HEK293T (cell line): ENCODE results near the gene PROB1.

Source experiments
- ARNT ChIP-seq: fragments of 450-650 bp; IDR thresholded peaks from 2 replicates; pipeline ENCODE4 v1.6.1; 2017; ENCODE audit warnings: mild to moderate bottlenecking
- FOXK2 ChIP-seq: fragments of 450-650 bp; IDR thresholded peaks from 2 replicates; pipeline ENCODE4 v1.6.1; 2016; ENCODE audit warnings: mild to moderate bottlenecking
- FOXM1 ChIP-seq: fragments of 450-650 bp; IDR thresholded peaks from 2 replicates; pipeline ENCODE4 v1.6.1; 2017; ENCODE audit warnings: mild to moderate bottlenecking, borderline replicate concordance
- SP1 ChIP-seq: fragments of 450-650 bp; IDR thresholded peaks from 2 replicates; pipeline ENCODE4 v1.6.1; 2017
- SUZ12 ChIP-seq: fragments of 450-650 bp; IDR thresholded peaks from 2 replicates; pipeline ENCODE4 v1.6.1; 2016; ENCODE audit warnings: mild to moderate bottlenecking

GRCh38 chr5:139342423-139342723, 52.5 kb downstream of the PROB1 start:
- TF ChIP-seq FOXK2 = no peak
- no peak for TF ChIP-seq SUZ12
- no peak for TF ChIP-seq FOXM1
- no peak for TF ChIP-seq SP1
- TF ChIP-seq ARNT = no peak
